Sigmoid colon (tissue), 3 donors: ENCODE results near the gene JMJD4.

Experiments used
- POLR2A ChIP-seq, 2 donors: fragments of 450-650 bp; IDR thresholded peaks; one replicate each; pipeline ENCODE4 v1.6.1; 2016; ENCODE audit warnings: antibody characterized with exemption in 2 of 2, mild to moderate bottlenecking in 2 of 2, moderate library complexity in 2 of 2
- TF ChIP-seq, protein P1 (sequence below), 4 experiments: fragments of 450-650 bp in 3 of 4; fragments of 200-600 bp in 1 of 4; IDR thresholded peaks; one replicate each; pipeline ENCODE4 v1.5.1; 2016 to 2019; ENCODE audit warnings: antibody characterized with exemption in 4 of 4, mild to moderate bottlenecking in 3 of 4, moderate library complexity in 2 of 4

DNA sequence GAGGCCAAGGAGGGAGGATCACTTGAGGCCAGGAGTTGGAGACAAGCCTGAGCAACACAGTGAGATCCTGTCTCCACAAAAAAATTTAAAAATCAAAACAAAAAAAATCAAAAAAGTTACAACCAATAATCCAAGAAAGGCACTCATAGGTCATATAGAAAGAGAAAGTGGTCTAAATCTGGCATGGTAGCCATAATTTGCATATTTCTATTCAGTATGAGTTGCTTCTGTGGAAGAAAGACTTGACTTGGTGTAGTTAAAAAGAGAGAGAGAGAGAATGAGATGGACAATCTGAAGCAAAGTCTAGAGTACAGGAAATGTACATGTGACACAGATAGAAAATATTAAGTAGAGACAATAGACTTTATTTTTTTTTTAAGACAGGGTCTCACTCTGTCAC is 22.5 kb downstream of the JMJD4 start:
- TF ChIP-seq, protein P1, sequence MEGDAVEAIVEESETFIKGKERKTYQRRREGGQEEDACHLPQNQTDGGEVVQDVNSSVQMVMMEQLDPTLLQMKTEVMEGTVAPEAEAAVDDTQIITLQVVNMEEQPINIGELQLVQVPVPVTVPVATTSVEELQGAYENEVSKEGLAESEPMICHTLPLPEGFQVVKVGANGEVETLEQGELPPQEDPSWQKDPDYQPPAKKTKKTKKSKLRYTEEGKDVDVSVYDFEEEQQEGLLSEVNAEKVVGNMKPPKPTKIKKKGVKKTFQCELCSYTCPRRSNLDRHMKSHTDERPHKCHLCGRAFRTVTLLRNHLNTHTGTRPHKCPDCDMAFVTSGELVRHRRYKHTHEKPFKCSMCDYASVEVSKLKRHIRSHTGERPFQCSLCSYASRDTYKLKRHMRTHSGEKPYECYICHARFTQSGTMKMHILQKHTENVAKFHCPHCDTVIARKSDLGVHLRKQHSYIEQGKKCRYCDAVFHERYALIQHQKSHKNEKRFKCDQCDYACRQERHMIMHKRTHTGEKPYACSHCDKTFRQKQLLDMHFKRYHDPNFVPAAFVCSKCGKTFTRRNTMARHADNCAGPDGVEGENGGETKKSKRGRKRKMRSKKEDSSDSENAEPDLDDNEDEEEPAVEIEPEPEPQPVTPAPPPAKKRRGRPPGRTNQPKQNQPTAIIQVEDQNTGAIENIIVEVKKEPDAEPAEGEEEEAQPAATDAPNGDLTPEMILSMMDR (IDR thresholded peaks at IDR 0.05), result no peak
- no peak for TF ChIP-seq POLR2A (IDR thresholded peaks at IDR 0.05)
